HepG2 (cell line): ENCODE data around the gene C2CD4A. TPM values are rescaled to one million over a fixed set of nuclear protein-coding genes. Genes with fewer than 3 reads are reported as not detected.

ENCODE experiments used
- CC2D1A ChIP-seq: sonication (generic); formaldehyde crosslinking; IDR thresholded peaks from 2 replicates; pipeline ENCODE4 v1.8.1; 2023; ENCODE audit warnings: mild to moderate bottlenecking, missing genetic modification reagents
- IKZF4 ChIP-seq: sonication (generic); formaldehyde crosslinking; IDR thresholded peaks from 2 replicates; pipeline ENCODE4 v1.5.1; 2020; ENCODE audit warnings: borderline replicate concordance, mild to moderate bottlenecking, low read depth, missing genetic modification reagents; ENCODE audit errors: not compliant biosample characterization
- MAFG ChIP-seq: sonication (generic); formaldehyde crosslinking; IDR thresholded peaks from 2 replicates; pipeline ENCODE4 v1.5.1; 2020; ENCODE audit warnings: mild to moderate bottlenecking, missing genetic modification reagents
- NFYC ChIP-seq: IDR thresholded peaks from 2 replicates; pipeline ENCODE4 v1.6.1; 2016; ENCODE audit warnings: missing genetic modification reagents, missing compliant biosample characterization
- RBFOX2 ChIP-seq: fragments of 200-400 bp; formaldehyde crosslinking; IDR thresholded peaks from 2 replicates; pipeline ENCODE4 v1.6.1; 2017; ENCODE audit warnings: low read depth, mild to moderate bottlenecking, low read length
- SCMH1 ChIP-seq: sonication (generic); formaldehyde crosslinking; IDR thresholded peaks from 2 replicates; pipeline ENCODE4 v1.9.0; 2021; ENCODE audit warnings: missing genetic modification reagents, mild to moderate bottlenecking, borderline replicate concordance
- SMAD3 ChIP-seq: sonication (generic); formaldehyde crosslinking; IDR thresholded peaks from 2 replicates; pipeline ENCODE4 v1.4.0; 2020; ENCODE audit warnings: missing genetic modification reagents
- TARDBP ChIP-seq: sonication (generic); formaldehyde crosslinking; IDR thresholded peaks from 2 replicates; pipeline ENCODE4 v1.8.0; 2022; ENCODE audit warnings: mild to moderate bottlenecking, missing genetic modification reagents
- ZBTB26 ChIP-seq: IDR thresholded peaks from 2 replicates; pipeline ENCODE4 v1.6.1; 2016; ENCODE audit warnings: missing compliant biosample characterization, missing genetic modification reagents, borderline replicate concordance
- ZFX ChIP-seq: sonication (generic); formaldehyde crosslinking; IDR thresholded peaks from 2 replicates; pipeline ENCODE4 v1.4.0; 2020; ENCODE audit warnings: mild to moderate bottlenecking, low read depth, missing genetic modification reagents, moderate library complexity
- ZNF18 ChIP-seq: sonication (generic); formaldehyde crosslinking; IDR thresholded peaks from 2 replicates; pipeline ENCODE4 v1.8.0; 2022; ENCODE audit warnings: mild to moderate bottlenecking, missing genetic modification reagents; ENCODE audit not compliant: insufficient replicate concordance
- ZNF432 ChIP-seq: sonication (generic); formaldehyde crosslinking; IDR thresholded peaks from 2 replicates; pipeline ENCODE4 v1.5.0; 2020; ENCODE audit warnings: missing genetic modification reagents, mild to moderate bottlenecking, borderline replicate concordance
- ZNF546 ChIP-seq: sonication (generic); formaldehyde crosslinking; conservative IDR thresholded peaks from 2 replicates; pipeline ENCODE4 v1.8.1; 2023; ENCODE audit warnings: mild to moderate bottlenecking, missing genetic modification reagents
- ZNF672 ChIP-seq: sonication (generic); formaldehyde crosslinking; IDR thresholded peaks from 2 replicates; pipeline ENCODE4 v1.8.1; 2022; ENCODE audit warnings: missing genetic modification reagents
- ZNF792 ChIP-seq: IDR thresholded peaks from 2 replicates; pipeline ENCODE4 v1.6.1; 2016
- ZNF891 ChIP-seq: sonication (generic); formaldehyde crosslinking; IDR thresholded peaks from 2 replicates; pipeline ENCODE4 v1.5.0; 2020; ENCODE audit warnings: mild to moderate bottlenecking, missing genetic modification reagents
- polyA plus RNA-seq, 8 experiments: library from polyadenylated mRNA; depleted of rRNA in 3 of 8; stranded (reverse) in 7 of 8; unstranded in 1 of 8; fragments of >200 nt; fragmentation: Illumina TruSeq in 4 of 8; extraction: Trizol in 4 of 8; gene quantifications; 2 replicates each; pipeline versions ENCODE4 v1.2.1 to v1.2.3, GENCODE V29; 2011 to 2016; ENCODE audit warnings: low read depth in 4 of 8, missing spikeins in 1 of 8, mixed read lengths in 1 of 8; ENCODE audit not compliant: insufficient read depth in 1 of 8
- total RNA-seq, 5 experiments: library from RNA; depleted of rRNA; stranded (reverse); fragments of >200 nt; fragmentation: Illumina TruSeq; extraction: Trizol; gene quantifications; 2 replicates each; pipeline ENCODE4 v1.2.3, GENCODE V29; 2016; ENCODE audit warnings: low read depth in 1 of 5
- TF ChIP-seq, protein P1 (sequence below): sonication (generic); formaldehyde crosslinking; IDR thresholded peaks from 2 replicates; pipeline ENCODE4 v1.5.0; 2020; ENCODE audit warnings: mild to moderate bottlenecking, missing genetic modification reagents, moderate library complexity
- TF ChIP-seq, protein P2 (sequence below): sonication (generic); formaldehyde crosslinking; IDR thresholded peaks from 2 replicates; pipeline ENCODE4 v1.4.0; 2020; ENCODE audit warnings: missing genetic modification reagents
- TF ChIP-seq, protein P3 (sequence below): sonication (generic); formaldehyde crosslinking; conservative IDR thresholded peaks from 2 replicates; pipeline ENCODE4 v1.4.0; 2020; ENCODE audit warnings: mild to moderate bottlenecking, missing genetic modification reagents, moderate library complexity

C2CD4A gene
- total and polyA plus RNA-seq, 2 of the 13 experiments (the other 11 are each of a cell fraction or from before 2014, with no cell fraction given) = 0.20 TPM; not detected in 1

DNA sequence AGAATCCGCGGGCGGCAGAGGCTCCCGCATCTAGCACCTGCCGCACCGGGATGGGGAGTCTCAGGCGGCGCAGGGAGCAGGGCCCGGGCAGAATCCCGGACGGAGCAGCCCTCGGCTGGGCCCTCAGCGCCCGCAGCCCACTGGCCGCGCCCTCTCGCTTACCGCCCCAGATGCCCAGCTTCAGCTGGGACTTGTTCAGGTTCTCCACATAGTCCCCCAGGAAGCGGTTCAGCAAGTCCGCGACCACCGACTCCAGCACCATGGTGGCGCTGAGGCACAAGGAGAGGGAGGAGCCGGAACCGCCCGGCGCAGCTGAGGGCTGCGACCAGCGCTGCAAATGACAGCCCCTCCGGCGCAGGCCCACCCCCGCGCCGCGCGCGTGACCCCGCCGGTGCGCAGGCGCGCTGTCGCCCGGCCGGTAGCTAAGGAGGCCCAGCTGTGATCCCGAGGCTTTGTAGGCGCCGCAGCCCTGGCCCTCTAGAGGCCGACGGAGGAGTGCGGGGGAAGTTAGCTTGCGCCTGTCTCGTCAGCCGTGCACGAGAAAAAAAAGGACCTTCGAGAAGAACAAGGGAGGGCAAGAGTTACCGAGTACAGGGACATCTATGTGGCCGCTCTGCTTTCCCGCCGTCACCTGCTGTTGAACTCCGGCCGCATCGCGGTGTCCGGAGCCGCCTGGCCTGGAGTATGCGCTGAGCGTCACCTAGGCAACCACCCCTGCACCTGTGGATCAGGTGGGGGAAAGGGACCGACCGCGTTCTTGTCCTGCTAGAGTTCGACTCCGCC lies 6.5 kb upstream of the C2CD4A start, which contains the start of gene VPS13C (continued):
- TF ChIP-seq ZFX (CRISPR knock-in tag) = peak; percentile 90
- no peak for TF ChIP-seq ZNF432
- TF ChIP-seq ZNF792 (CRISPR knock-in tag) = peak; percentile 48; the same call in 1 of the 2 replicates
- TF ChIP-seq ZBTB26 (CRISPR knock-in tag) = no peak; the same call in 1 of the 2 replicates
- no peak for TF ChIP-seq ZNF891 (CRISPR knock-in tag)
- TF ChIP-seq TARDBP = no peak
- no peak for TF ChIP-seq IKZF4
- TF ChIP-seq SCMH1 (CRISPR knock-in tag) = no peak
- TF ChIP-seq ZNF546 = no peak
- TF ChIP-seq, protein P1, sequence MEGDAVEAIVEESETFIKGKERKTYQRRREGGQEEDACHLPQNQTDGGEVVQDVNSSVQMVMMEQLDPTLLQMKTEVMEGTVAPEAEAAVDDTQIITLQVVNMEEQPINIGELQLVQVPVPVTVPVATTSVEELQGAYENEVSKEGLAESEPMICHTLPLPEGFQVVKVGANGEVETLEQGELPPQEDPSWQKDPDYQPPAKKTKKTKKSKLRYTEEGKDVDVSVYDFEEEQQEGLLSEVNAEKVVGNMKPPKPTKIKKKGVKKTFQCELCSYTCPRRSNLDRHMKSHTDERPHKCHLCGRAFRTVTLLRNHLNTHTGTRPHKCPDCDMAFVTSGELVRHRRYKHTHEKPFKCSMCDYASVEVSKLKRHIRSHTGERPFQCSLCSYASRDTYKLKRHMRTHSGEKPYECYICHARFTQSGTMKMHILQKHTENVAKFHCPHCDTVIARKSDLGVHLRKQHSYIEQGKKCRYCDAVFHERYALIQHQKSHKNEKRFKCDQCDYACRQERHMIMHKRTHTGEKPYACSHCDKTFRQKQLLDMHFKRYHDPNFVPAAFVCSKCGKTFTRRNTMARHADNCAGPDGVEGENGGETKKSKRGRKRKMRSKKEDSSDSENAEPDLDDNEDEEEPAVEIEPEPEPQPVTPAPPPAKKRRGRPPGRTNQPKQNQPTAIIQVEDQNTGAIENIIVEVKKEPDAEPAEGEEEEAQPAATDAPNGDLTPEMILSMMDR (CRISPR knock-in tag) = peak; percentile 84
- TF ChIP-seq ZNF672 (CRISPR knock-in tag) = no peak
- TF ChIP-seq ZNF18 (CRISPR knock-in tag) = no peak
- TF ChIP-seq CC2D1A (CRISPR knock-in tag) = no peak
- TF ChIP-seq RBFOX2 = peak; percentile 88
- TF ChIP-seq SMAD3 (CRISPR knock-in tag) = peak; percentile 48
- no peak for TF ChIP-seq MAFG
- TF ChIP-seq, protein P2, sequence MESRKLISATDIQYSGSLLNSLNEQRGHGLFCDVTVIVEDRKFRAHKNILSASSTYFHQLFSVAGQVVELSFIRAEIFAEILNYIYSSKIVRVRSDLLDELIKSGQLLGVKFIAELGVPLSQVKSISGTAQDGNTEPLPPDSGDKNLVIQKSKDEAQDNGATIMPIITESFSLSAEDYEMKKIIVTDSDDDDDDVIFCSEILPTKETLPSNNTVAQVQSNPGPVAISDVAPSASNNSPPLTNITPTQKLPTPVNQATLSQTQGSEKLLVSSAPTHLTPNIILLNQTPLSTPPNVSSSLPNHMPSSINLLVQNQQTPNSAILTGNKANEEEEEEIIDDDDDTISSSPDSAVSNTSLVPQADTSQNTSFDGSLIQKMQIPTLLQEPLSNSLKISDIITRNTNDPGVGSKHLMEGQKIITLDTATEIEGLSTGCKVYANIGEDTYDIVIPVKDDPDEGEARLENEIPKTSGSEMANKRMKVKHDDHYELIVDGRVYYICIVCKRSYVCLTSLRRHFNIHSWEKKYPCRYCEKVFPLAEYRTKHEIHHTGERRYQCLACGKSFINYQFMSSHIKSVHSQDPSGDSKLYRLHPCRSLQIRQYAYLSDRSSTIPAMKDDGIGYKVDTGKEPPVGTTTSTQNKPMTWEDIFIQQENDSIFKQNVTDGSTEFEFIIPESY (CRISPR knock-in tag) = no peak
- TF ChIP-seq, protein P3, sequence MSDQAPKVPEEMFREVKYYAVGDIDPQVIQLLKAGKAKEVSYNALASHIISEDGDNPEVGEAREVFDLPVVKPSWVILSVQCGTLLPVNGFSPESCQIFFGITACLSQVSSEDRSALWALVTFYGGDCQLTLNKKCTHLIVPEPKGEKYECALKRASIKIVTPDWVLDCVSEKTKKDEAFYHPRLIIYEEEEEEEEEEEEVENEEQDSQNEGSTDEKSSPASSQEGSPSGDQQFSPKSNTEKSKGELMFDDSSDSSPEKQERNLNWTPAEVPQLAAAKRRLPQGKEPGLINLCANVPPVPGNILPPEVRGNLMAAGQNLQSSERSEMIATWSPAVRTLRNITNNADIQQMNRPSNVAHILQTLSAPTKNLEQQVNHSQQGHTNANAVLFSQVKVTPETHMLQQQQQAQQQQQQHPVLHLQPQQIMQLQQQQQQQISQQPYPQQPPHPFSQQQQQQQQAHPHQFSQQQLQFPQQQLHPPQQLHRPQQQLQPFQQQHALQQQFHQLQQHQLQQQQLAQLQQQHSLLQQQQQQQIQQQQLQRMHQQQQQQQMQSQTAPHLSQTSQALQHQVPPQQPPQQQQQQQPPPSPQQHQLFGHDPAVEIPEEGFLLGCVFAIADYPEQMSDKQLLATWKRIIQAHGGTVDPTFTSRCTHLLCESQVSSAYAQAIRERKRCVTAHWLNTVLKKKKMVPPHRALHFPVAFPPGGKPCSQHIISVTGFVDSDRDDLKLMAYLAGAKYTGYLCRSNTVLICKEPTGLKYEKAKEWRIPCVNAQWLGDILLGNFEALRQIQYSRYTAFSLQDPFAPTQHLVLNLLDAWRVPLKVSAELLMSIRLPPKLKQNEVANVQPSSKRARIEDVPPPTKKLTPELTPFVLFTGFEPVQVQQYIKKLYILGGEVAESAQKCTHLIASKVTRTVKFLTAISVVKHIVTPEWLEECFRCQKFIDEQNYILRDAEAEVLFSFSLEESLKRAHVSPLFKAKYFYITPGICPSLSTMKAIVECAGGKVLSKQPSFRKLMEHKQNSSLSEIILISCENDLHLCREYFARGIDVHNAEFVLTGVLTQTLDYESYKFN (CRISPR knock-in tag) = peak; percentile 52; the same call in 1 of the 2 replicates
- TF ChIP-seq NFYC = peak; percentile 43; the same call in 1 of the 2 replicates
